ENCODE results near the gene NBDY.

The NBDY gene

GRCh38 chrX:56785442-56785841 lies 56.4 kb downstream of the NBDY start:
- no peak for DNase-seq (ENCODE audit: low spot score)

GRCh38 chrX:56786889-56787733 lies 58.1 kb downstream of the NBDY start:
- DNase-seq (ENCODE audit: low spot score) = no peak

GRCh38 chrX:56787734-56788152 lies 58.7 kb downstream of the NBDY start:
- no peak for DNase-seq (ENCODE audit: low spot score)

- no peak for DNase-seq (ENCODE audit: low spot score)
Measured at GRCh38 chrX:56788229-56788628, 59.2 kb downstream of the NBDY start.

GRCh38 chrX:56788717-56789122 lies 59.7 kb downstream of the NBDY start:
- DNase-seq (ENCODE audit: low spot score) = no peak

GRCh38 chrX:56789518-56790070 lies 60.6 kb downstream of the NBDY start:
- DNase-seq (ENCODE audit: low spot score) = no peak

GRCh38 chrX:56790778-56791177 lies 61.7 kb downstream of the NBDY start:
- no peak for DNase-seq (ENCODE audit: low spot score)

GRCh38 chrX:56791456-56791855 lies 62.4 kb downstream of the NBDY start:
- no peak for DNase-seq (ENCODE audit: low spot score)

- no peak for DNase-seq (ENCODE audit: low spot score)
Measured at GRCh38 chrX:56792270-56793111, 63.4 kb downstream of the NBDY start.

GRCh38 chrX:56793112-56793430 lies 64.0 kb downstream of the NBDY start:
- no peak for DNase-seq (ENCODE audit: low spot score)

GRCh38 chrX:56793521-56794320 lies 64.7 kb downstream of the NBDY start:
- no peak for DNase-seq (ENCODE audit: low spot score)

- DNase-seq (ENCODE audit: low spot score) = no peak
Measured at GRCh38 chrX:56794404-56795230, 65.6 kb downstream of the NBDY start.

- no peak for DNase-seq (ENCODE audit: low spot score)
Measured at GRCh38 chrX:56795309-56795868, 66.3 kb downstream of the NBDY start.

GRCh38 chrX:56796641-56797395 lies 67.8 kb downstream of the NBDY start:
- DNase-seq (ENCODE audit: low spot score) = no peak

- no peak for DNase-seq (ENCODE audit: low spot score)
Measured at GRCh38 chrX:56797574-56798338, 68.7 kb downstream of the NBDY start.

- no peak for DNase-seq (ENCODE audit: low spot score)
Measured at GRCh38 chrX:56798339-56798711, 69.3 kb downstream of the NBDY start.

- peak; percentile 25 for DNase-seq (ENCODE audit: low spot score)
Measured at GRCh38 chrX:56798866-56799758, 70.1 kb downstream of the NBDY start.

- DNase-seq (ENCODE audit: low spot score) = no peak
Measured at GRCh38 chrX:56800307-56800706, 71.3 kb downstream of the NBDY start.
